Heart left ventricle (tissue), 13 donors: Measurements from ENCODE around the gene IGFL2.

Experiments used
- CTCF ChIP-seq, 12 donors: fragments of 200-600 bp; sonication (generic) in 4 of 12; IDR thresholded peaks; one replicate each; pipeline versions ENCODE4 v1.5.0 to v1.8.0; 2018 to 2022; ENCODE audit warnings: antibody characterized with exemption in 12 of 12, mild to moderate bottlenecking in 5 of 12
- POLR2A ChIP-seq, 2 donors: fragments of 450-650 bp; IDR thresholded peaks; one replicate each; pipeline ENCODE4 v1.6.1; 2017; ENCODE audit warnings: antibody characterized with exemption in 2 of 2, mild to moderate bottlenecking in 2 of 2, moderate library complexity in 2 of 2
- donor health status: ischemic (EF 13 %, LVEDD 7.1; RV severe dilation, severe dysfunction).
- donor health status: DM: no; HTN: yes; CAD: no.
- donor health status: DM: no; HTN: no; CAD: no.
- donor health status: ischemic (EF 25% LVEDD 6.9; RV normal size, moderate dysfunction).
- donor health status: ischemic (EF 25% LVEDD 5.7; RV mildly dilated, moderate dysfunction).
- donor health status: ischemic (EF 35%, LVEDD 5.7; RV mildly dilated, moderate dysfunction).
- donor health status: nonischemic (EF 11% LVEDD 7.7; RV severe dilation, severe dysfunction).
- donor health status: DM: yes; HTN: yes; CAD: no.
- donor health status: PGD.
- donor health status: ischemic (EF 29% LVEDD 5.4; RV normal size, mild dysfunction).
- donor health status: nonischemic (EF 23%, LVEDD 6.1; RV moderate dilation, normal function).

DNA sequence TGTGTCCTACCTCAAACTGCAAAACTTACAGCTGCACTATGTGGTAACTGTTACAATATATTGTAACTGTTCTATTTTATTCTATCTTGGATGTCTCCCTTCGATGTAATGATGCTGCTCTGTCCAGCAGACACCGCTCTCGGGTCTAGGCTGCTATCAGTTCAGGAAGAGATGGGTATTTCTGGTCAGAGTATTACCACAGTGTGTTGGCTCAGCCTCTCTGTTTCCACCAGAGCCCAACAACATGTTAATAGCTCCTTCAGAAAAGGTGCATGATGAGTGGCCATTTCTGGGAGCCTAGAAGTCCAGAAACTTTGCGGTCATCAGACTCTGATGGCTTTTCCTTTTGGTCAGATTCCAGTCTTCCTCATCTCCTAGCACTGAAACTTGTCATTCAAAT, 45.6 kb downstream of the IGFL2 start:
- TF ChIP-seq CTCF (IDR thresholded peaks at IDR 0.05) (no peak), POLR2A (IDR thresholded peaks at IDR 0.05) (no peak)
